Caco-2 (cell line): ENCODE results near the gene CWC15. TPM values are rescaled to one million over a fixed set of nuclear protein-coding genes. Genes with fewer than 3 reads are reported as not detected.

Experiments
- BruUV-seq: library from RNA; stranded (reverse); fragments of 400-500 nt; replicated peaks from 2 replicates; lab custom pipeline; 2021; lab: Mats Ljungman, UMichigan
- CTCF ChIA-PET: fragments of 300-600 bp; sonication (Branson Sonifier 250); formaldehyde crosslinking; loops from one replicate; lab custom pipeline; 2022; ENCODE audit warnings: antibody characterized with exemption; lab: Charles Lee
- POLR2A ChIA-PET: fragments of 300-600 bp; sonication (Branson Sonifier 250); formaldehyde crosslinking; loops from one replicate; lab custom pipeline; 2022; ENCODE audit warnings: antibody characterized with exemption; lab: Charles Lee
- DNase-seq, 2 experiments: peaks; one replicate each; pipeline versions ENCODE4 v3.0.0 to v3.0.0-alpha.2; 2020 to 2022
- H3K27me3 ChIP-seq: replicated peaks from 2 replicates; pipeline ENCODE4 v1.6.0; 2011; ENCODE audit warnings: low read length; ENCODE audit not compliant: control insufficient read depth, insufficient read depth
- H3K36me3 ChIP-seq: 2 replicates; pipeline ENCODE4 v1.5.1; 2011; ENCODE audit warnings: low read length; ENCODE audit not compliant: control insufficient read depth, insufficient read depth
- H3K4me1 ChIP-seq: fragments of 250-450 bp; sonication (Bioruptor Pico); 2 replicates; pipeline ENCODE4 v1.5.1; 2020; ENCODE audit warnings: mild to moderate bottlenecking
- H3K4me3 ChIP-seq: 2 replicates; pipeline ENCODE4 v1.5.1; 2011; ENCODE audit warnings: low read depth, mild to moderate bottlenecking, control low read depth, low read length
- H3K9me3 ChIP-seq: fragments of 250-450 bp; sonication (Bioruptor Pico); 2 replicates; pipeline ENCODE4 v1.5.1; 2020; ENCODE audit warnings: mild to moderate bottlenecking, moderate library complexity
- H3K27ac Mint-ChIP-seq: one replicate; pipeline ENCODE4 v1.8.0; 2022; ENCODE audit warnings: mixed read lengths; ENCODE audit not compliant: unreplicated experiment
- H3K27me3 Mint-ChIP-seq: one replicate; pipeline ENCODE4 v1.8.0; 2022; ENCODE audit warnings: mixed read lengths; ENCODE audit not compliant: insufficient read depth, unreplicated experiment
- H3K36me3 Mint-ChIP-seq: one replicate; pipeline ENCODE4 v1.8.0; 2022; ENCODE audit warnings: mild to moderate bottlenecking, mixed read lengths; ENCODE audit not compliant: insufficient read depth, unreplicated experiment
- H3K4me1 Mint-ChIP-seq: one replicate; pipeline ENCODE4 v1.8.0; 2022; ENCODE audit warnings: low read depth, mixed read lengths; ENCODE audit not compliant: unreplicated experiment
- H3K4me3 Mint-ChIP-seq: one replicate; pipeline ENCODE4 v1.8.0; 2022; ENCODE audit warnings: mild to moderate bottlenecking, moderate library complexity, mixed read lengths; ENCODE audit not compliant: unreplicated experiment
- H3K9me3 Mint-ChIP-seq: one replicate; pipeline ENCODE4 v1.8.0; 2022; ENCODE audit warnings: mixed read lengths; ENCODE audit not compliant: unreplicated experiment
- CTCF ChIP-seq, 2 experiments: fragments of 200-600 bp in 1 of 2; IDR thresholded peaks; 1 replicate in 1 of 2; 2 replicates in 1 of 2; pipeline versions ENCODE4 v1.5.1 to v1.8.0; 2011 to 2022; ENCODE audit warnings: antibody characterized with exemption in 1 of 2, control low read depth in 1 of 2, inconsistent platforms in 1 of 2, low read depth in 1 of 2, low read length in 1 of 2, mild to moderate bottlenecking in 1 of 2, moderate library complexity in 1 of 2; ENCODE audit not compliant: insufficient read depth in 1 of 2, severe bottlenecking in 1 of 2, unreplicated experiment in 1 of 2
- intact Hi-C: fragments of 100-400 bp; cut with micrococcal nuclease; formaldehyde crosslinking; loops from one replicate; pipeline ENCODE4 v1.10.0; 2022; ENCODE audit not compliant: unreplicated experiment
- total RNA-seq: library from RNA; stranded (reverse); gene quantifications from 2 replicates; pipeline ENCODE4 v1.2.3, GENCODE V29; 2022

Gene CWC15
- total RNA-seq, 1 experiment from 2014 or later = 137 TPM

- TF ChIP-seq CTCF (IDR thresholded peaks at IDR 0.05; ENCODE audit: insufficient read depth in 1 of 2, low read depth in 1 of 2, low read length in 1 of 2, severe bottlenecking in 1 of 2, unreplicated experiment in 1 of 2) = no peak
- Mint-ChIP-seq H3K9me3 (no peaks in the 10 kb centered on the region), H3K27ac (no peak overlapping the region), H3K4me3 (no peak overlapping the region), H3K4me1 (peaks cover 7% of the 10 kb centered on the region), H3K27me3 (peaks cover 5% of the 10 kb centered on the region), H3K36me3 (no peaks in the 10 kb centered on the region)
- Histone ChIP-seq H3K9me3 (0 out of 2 replicates have a peak, but pooled peaks cover 2% of the 10 kb centered on the region), H3K4me3 (no peak overlapping the region), H3K27me3 (no peaks in the 10 kb centered on the region), H3K36me3 (no peaks in the 10 kb centered on the region), H3K4me1 (0 out of 2 replicates have a peak, but pooled peaks cover 6% of the 10 kb centered on the region)
- ChIA-PET POLR2A (no interaction called here), CTCF (interaction anchor here (1.3 kb wide), 1 partner anchor 34 kb away, joined by 3 read pairs; no protein-coding TSS in a partner anchor)
- intact Hi-C loops = no loop called here
- no peak for DNase-seq
- BruUV-seq = no TSS peak
Measured at GRCh38 chr11:94928117-94928990, 45.0 kb downstream of the CWC15 start.

- Histone ChIP-seq H3K4me1 (0 out of 2 replicates have a peak, but pooled peaks cover 6% of the 10 kb centered on the region), H3K4me3 (no peak overlapping the region), H3K36me3 (no peaks in the 10 kb centered on the region), H3K27me3 (no peaks in the 10 kb centered on the region), H3K9me3 (no peaks in the 10 kb centered on the region)
- ChIA-PET POLR2A (no interaction called here), CTCF (interaction anchor here (0.6 kb wide), 1 partner anchor 42 kb away, joined by 3 read pairs; no protein-coding TSS in a partner anchor)
- no peaks in the 10 kb centered on the region for H3K36me3 Mint-ChIP-seq
- no peaks in the 10 kb centered on the region for H3K9me3 Mint-ChIP-seq
- intact Hi-C loops = no loop called here
- no peak for DNase-seq
- no peak overlapping the region for H3K4me3 Mint-ChIP-seq
- peaks cover 7% of the 10 kb centered on the region for H3K4me1 Mint-ChIP-seq
- TF ChIP-seq CTCF (IDR thresholded peaks at IDR 0.05; ENCODE audit: insufficient read depth in 1 of 2, low read depth in 1 of 2, low read length in 1 of 2, severe bottlenecking in 1 of 2, unreplicated experiment in 1 of 2) = no peak
- no peak overlapping the region for H3K27ac Mint-ChIP-seq
- H3K27me3 Mint-ChIP-seq = peaks cover 5% of the 10 kb centered on the region
- no TSS peak for BruUV-seq
Measured at GRCh38 chr11:94926698-94927237, 46.6 kb downstream of the CWC15 start.

- H3K9me3 Mint-ChIP-seq = no peaks in the 10 kb centered on the region
Measured at GRCh38 chr11:94926271-94926625, 47.1 kb downstream of the CWC15 start.

More at GRCh38 chr11:94926271-94926625, 47.1 kb downstream of the CWC15 start:
- Histone ChIP-seq H3K4me3 (no peak overlapping the region), H3K4me1 (0 out of 2 replicates have a peak, but pooled peaks cover 6% of the 10 kb centered on the region), H3K9me3 (no peaks in the 10 kb centered on the region), H3K36me3 (no peaks in the 10 kb centered on the region), H3K27me3 (no peaks in the 10 kb centered on the region)
- BruUV-seq = no TSS peak
- Mint-ChIP-seq H3K4me1 (peaks cover 7% of the 10 kb centered on the region), H3K27ac (no peak overlapping the region), H3K27me3 (peaks cover 5% of the 10 kb centered on the region), H3K36me3 (no peaks in the 10 kb centered on the region), H3K4me3 (no peak overlapping the region)
- CTCF ChIA-PET = no interaction called here
- no peak for DNase-seq
- intact Hi-C loops = no loop called here
- TF ChIP-seq CTCF (IDR thresholded peaks at IDR 0.05; ENCODE audit: insufficient read depth in 1 of 2, low read depth in 1 of 2, low read length in 1 of 2, severe bottlenecking in 1 of 2, unreplicated experiment in 1 of 2) = no peak
- POLR2A ChIA-PET = no interaction called here
